Fibroblast of mammary gland (primary cell): ENCODE data around the gene SYDE2.
"Not testable (repeated sequence)": the region's sequence is repeated elsewhere in the genome, so short reads cannot be mapped to it uniquely, and the experiment has no call there.

ENCODE experiments used
- DNase-seq: peaks from one replicate; pipeline ENCODE4 v3.0.0-alpha.2; 2010; ENCODE audit warnings: low read depth
- H3K4me3 ChIP-seq: 2 replicates; pipeline ENCODE4 v1.5.1; 2011; ENCODE audit warnings: low read depth, mild to moderate bottlenecking, low read length, moderate library complexity; ENCODE audit not compliant: control insufficient read depth
- CTCF ChIP-seq: conservative IDR thresholded peaks from 2 replicates; pipeline ENCODE4 v1.5.1; 2011; ENCODE audit warnings: low read depth, low read length, inconsistent platforms; ENCODE audit not compliant: control insufficient read depth, insufficient read depth

SYDE2 gene

GRCh38 chr1:85189120-85189519 is 11.7 kb downstream of the SYDE2 start:
- no peak for DNase-seq
- TF ChIP-seq CTCF = no peak
- no peak overlapping the region for H3K4me3 ChIP-seq

GRCh38 chr1:85188530-85188929 is 12.3 kb downstream of the SYDE2 start:
- no peak for TF ChIP-seq CTCF
- no peak overlapping the region for H3K4me3 ChIP-seq
- DNase-seq = no peak

GRCh38 chr1:85187021-85187420 is 13.8 kb downstream of the SYDE2 start:
- not testable (repeated sequence) for H3K4me3 ChIP-seq, DNase-seq

- H3K4me3 ChIP-seq = no peak overlapping the region
- DNase-seq = no peak
- TF ChIP-seq CTCF = no peak
These were observed 16.6 kb downstream of the SYDE2 start for GRCh38 chr1:85184245-85184644.

- no peak for TF ChIP-seq CTCF
- no peak for DNase-seq
- H3K4me3 ChIP-seq = no peak overlapping the region
These were observed 18.1 kb downstream of the SYDE2 start for GRCh38 chr1:85182700-85183099.

GRCh38 chr1:85180869-85181268 is 19.9 kb downstream of the SYDE2 start:
- no peak for TF ChIP-seq CTCF
- no peak for DNase-seq
- no peak overlapping the region for H3K4me3 ChIP-seq

- no peak for DNase-seq
- TF ChIP-seq CTCF = no peak
- H3K4me3 ChIP-seq = no peak overlapping the region
These were observed 21.3 kb downstream of the SYDE2 start for GRCh38 chr1:85179522-85179921.
